ENCODE data around the gene FYB2.

GRCh38 chr1:56834137-56834900 is 15.1 kb upstream of the FYB2 start:
- TF ChIP-seq MAFK (IDR thresholded peaks at IDR 0.05; ENCODE audit: partially characterized antibody), result no peak
- no peak for TF ChIP-seq EP300 (IDR thresholded peaks at IDR 0.05)
- TF ChIP-seq, protein P1, sequence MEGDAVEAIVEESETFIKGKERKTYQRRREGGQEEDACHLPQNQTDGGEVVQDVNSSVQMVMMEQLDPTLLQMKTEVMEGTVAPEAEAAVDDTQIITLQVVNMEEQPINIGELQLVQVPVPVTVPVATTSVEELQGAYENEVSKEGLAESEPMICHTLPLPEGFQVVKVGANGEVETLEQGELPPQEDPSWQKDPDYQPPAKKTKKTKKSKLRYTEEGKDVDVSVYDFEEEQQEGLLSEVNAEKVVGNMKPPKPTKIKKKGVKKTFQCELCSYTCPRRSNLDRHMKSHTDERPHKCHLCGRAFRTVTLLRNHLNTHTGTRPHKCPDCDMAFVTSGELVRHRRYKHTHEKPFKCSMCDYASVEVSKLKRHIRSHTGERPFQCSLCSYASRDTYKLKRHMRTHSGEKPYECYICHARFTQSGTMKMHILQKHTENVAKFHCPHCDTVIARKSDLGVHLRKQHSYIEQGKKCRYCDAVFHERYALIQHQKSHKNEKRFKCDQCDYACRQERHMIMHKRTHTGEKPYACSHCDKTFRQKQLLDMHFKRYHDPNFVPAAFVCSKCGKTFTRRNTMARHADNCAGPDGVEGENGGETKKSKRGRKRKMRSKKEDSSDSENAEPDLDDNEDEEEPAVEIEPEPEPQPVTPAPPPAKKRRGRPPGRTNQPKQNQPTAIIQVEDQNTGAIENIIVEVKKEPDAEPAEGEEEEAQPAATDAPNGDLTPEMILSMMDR (IDR thresholded peaks at IDR 0.05), result no peak
- no peak for TF ChIP-seq CBX8 (IDR thresholded peaks at IDR 0.05)
- TF ChIP-seq RAD21 (conservative IDR thresholded peaks at IDR 0.05 in 1 of 2, IDR thresholded peaks at IDR 0.05 in 1 of 2), result no peak
- TF ChIP-seq USF2 (IDR thresholded peaks at IDR 0.05), result no peak
- TF ChIP-seq RFX5 (IDR thresholded peaks at IDR 0.05), result no peak
- TF ChIP-seq ZC3H11A (IDR thresholded peaks at IDR 0.05), result no peak
- TF ChIP-seq POLR2A (IDR thresholded peaks at IDR 0.05; ENCODE audit: low read length), result no peak

Data from A549 (cell line).